Body of pancreas (tissue), 4 donors: Measurements from ENCODE around the gene SYNGR4. TPM values are rescaled to one million over a fixed set of nuclear protein-coding genes. Genes with fewer than 3 reads are reported as not detected.

Experiments
- ATAC-seq: fragments of 150-250 bp; one replicate; pipeline ENCODE4 v1.9.1; 2016
- DNase-seq, 4 donors: peaks; one replicate each; pipeline ENCODE4 v3.0.0-alpha.2; 2019
- H3K27ac ChIP-seq, 4 donors: fragments of 200-600 bp; sonication (generic); 1 replicate in 3 of 4; 2 replicates in 1 of 4; pipeline versions ENCODE4 v1.5.1 to v1.6.1; 2016 to 2019; ENCODE audit warnings: mild to moderate bottlenecking in 1 of 4, mixed read lengths in 1 of 4, moderate library complexity in 1 of 4
- H3K27me3 ChIP-seq, 2 donors: fragments of 200-600 bp; sonication (generic); one replicate each; pipeline ENCODE4 v1.6.0; 2016; ENCODE audit warnings: mild to moderate bottlenecking in 1 of 2
- H3K36me3 ChIP-seq, 2 donors: fragments of 200-600 bp; sonication (generic); replicated peaks in 1 of 2; 2 replicates each; pipeline ENCODE4 v1.5.1; 2016; ENCODE audit warnings: low read depth in 2 of 2; ENCODE audit not compliant: insufficient read depth in 1 of 2
- H3K4me1 ChIP-seq: fragments of 200-600 bp; sonication (generic); one replicate; pipeline ENCODE4 v1.6.0; 2016
- H3K4me3 ChIP-seq, 2 donors: fragments of 200-600 bp; sonication (generic); 1 replicate in 1 of 2; 2 replicates in 1 of 2; pipeline ENCODE4 v1.5.1; 2016 to 2019
- H3K9me3 ChIP-seq, 3 donors: fragments of 200-600 bp; sonication (generic); 1 replicate in 2 of 3; 2 replicates in 1 of 3; pipeline ENCODE4 v1.5.1; 2016
- CTCF ChIP-seq, 7 experiments: fragments of 450-650 bp in 4 of 7; fragments of 200-600 bp in 3 of 7; sonication (generic) in 3 of 7; IDR thresholded peaks; one replicate each; pipeline ENCODE4 v1.5.1; 2016 to 2019; ENCODE audit warnings: antibody characterized with exemption in 7 of 7
- POLR2A ChIP-seq, 3 donors: fragments of 450-650 bp; IDR thresholded peaks; one replicate each; pipeline ENCODE4 v1.6.1; 2016; ENCODE audit warnings: antibody characterized with exemption in 3 of 3, mild to moderate bottlenecking in 2 of 3
- WGBS, 2 donors: methylation state at CpG; one replicate each; pipeline ENCODE4 v1.1.5; 2017; 5-methylcytosine and 5-hydroxymethylcytosine counted together
- intact Hi-C: fragments of 100-400 bp; cut with DNase I; formaldehyde crosslinking; loops from one replicate; pipeline ENCODE4 v1.15.1; 2023
- total RNA-seq, 2 donors: library from RNA; depleted of rRNA; stranded (reverse); fragments of >200 nt; gene quantifications; one replicate each; pipeline ENCODE4 v1.1.0, GENCODE V29; 2016

SYNGR4 gene
- total RNA-seq, 2 donors from 2014 or later = 0.78 TPM; not detected in 1

DNA sequence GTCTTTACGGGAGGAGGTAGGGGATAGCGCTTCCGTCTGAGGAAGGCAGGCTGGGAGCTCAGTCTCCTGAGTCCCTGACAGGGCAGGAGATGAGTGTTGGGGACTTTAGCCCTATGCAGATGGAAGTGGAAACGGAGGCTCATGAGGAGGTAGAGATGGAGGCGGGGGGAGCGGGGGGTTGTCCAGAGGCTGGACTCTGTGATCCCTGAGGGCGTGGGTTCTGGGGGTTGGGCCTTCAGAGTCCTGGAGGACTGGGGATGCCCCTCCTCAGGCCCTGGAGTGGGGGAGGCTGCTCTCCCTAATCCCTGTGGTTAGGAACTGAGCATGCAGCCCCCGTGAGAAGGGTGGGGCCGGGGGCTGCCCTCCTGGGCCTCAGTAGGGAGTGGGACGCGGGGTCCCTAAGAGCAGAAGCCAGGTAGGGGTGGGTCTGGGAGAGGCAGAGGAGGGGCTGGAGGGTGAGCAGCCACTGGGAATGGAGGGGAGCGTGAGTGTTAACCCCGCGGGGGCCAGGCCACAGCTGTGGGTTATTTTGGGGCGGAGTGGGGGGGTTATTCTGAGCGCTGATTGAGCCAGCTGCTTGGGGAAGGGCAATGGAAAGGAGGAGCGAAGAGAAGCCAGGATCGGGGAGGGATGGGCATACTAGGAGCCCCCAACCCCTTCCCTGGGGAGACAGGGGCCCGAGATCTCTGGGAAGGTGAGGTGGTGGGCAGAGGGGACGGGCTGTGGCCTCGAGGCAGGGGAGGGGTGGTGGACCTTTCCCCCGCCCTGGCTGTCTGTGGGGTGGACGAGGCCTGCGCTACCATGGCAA lies 32.1 kb downstream of the SYNGR4 start:
- Histone ChIP-seq H3K36me3 (no peaks in the 10 kb centered on the region), H3K4me3 (no peak overlapping the region), H3K27me3 (peaks cover 0 to 42% of the 10 kb centered on the region in 2 donors), H3K4me1 (peaks cover 23% of the 10 kb centered on the region), H3K27ac (no peak overlapping the region), H3K9me3 (no peaks in the 10 kb centered on the region)
- intact Hi-C loops = no loop called here
- 52 to 53% methylated on average over 22 to 24 of the region's 24 CpGs for WGBS, 2 donors
- no peak for TF ChIP-seq POLR2A (IDR thresholded peaks at IDR 0.05)
- TF ChIP-seq CTCF (IDR thresholded peaks at IDR 0.05) = no peak
- no peak for DNase-seq
- ATAC-seq = no peak

GRCh38 chr19:48396824-48397176 lies 32.6 kb downstream of the SYNGR4 start:
- H3K27me3 ChIP-seq = peaks cover 0 to 42% of the 10 kb centered on the region in 2 donors
- DNase-seq (no peak), ATAC-seq (no peak)
- intact Hi-C loops = no loop called here
- 40 to 42% methylated on average over 2 of the region's 2 CpGs for WGBS, 2 donors
- H3K4me3 ChIP-seq = no peak overlapping the region
- peaks cover 19% of the 10 kb centered on the region for H3K4me1 ChIP-seq
- H3K36me3 ChIP-seq = no peaks in the 10 kb centered on the region
- H3K9me3 ChIP-seq = no peaks in the 10 kb centered on the region
- TF ChIP-seq POLR2A (IDR thresholded peaks at IDR 0.05) = no peak
- TF ChIP-seq CTCF (IDR thresholded peaks at IDR 0.05) = no peak
- no peak overlapping the region for H3K27ac ChIP-seq

DNA sequence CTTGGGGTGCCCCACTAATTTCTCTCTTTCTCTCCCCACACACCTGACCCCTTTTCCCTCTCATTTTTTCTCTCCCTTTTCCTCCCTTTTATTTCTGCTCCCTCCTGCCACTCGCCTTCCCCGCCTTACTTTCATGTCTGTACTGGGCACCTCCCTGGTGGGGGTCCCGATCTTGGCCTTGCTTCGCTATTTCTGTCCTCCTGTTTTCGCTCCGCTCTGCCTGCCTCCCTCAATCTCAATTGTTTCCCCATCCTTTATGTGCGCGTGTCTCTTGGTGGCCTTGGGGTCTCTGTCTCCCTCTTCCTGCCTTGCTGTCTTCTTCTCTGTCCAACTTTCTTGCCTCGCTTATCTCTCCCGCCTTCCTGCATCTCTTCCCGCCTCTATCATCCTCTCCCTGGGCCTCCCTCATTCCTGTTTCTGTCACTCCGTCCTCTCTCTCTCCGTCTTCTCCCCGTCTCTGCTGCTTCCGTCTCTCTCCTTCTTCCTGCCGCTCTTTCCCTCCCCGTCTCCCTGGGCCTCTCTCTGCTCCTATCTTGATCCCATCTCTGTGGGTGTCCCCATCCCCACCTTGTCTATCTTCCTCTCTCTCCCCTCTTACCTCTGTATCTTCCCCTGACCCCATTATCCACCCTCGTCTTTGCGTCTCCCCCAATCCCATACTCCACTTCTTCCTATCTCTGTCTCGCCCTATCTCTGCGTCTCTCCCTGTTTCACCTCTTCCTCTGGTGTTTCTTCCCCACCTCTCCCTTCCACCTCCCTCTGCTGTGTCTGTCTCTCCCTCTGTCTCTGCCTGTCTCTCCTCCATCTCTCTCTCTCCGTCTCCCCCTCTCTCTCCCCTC lies 33.3 kb downstream of the SYNGR4 start:
- ATAC-seq (no peak), DNase-seq (no peak)
- intact Hi-C loops = no loop called here
- no peaks in the 10 kb centered on the region for H3K9me3 ChIP-seq
- no peak overlapping the region for H3K4me3 ChIP-seq
- WGBS, 2 donors = 49 to 58% methylated on average over 22 of the region's 22 CpGs
- TF ChIP-seq CTCF (IDR thresholded peaks at IDR 0.05) = no peak
- no peak for TF ChIP-seq POLR2A (IDR thresholded peaks at IDR 0.05)
- no peaks in the 10 kb centered on the region for H3K36me3 ChIP-seq
- H3K27me3 ChIP-seq = peaks cover 0 to 42% of the 10 kb centered on the region in 2 donors
- peaks cover 19% of the 10 kb centered on the region for H3K4me1 ChIP-seq
- H3K27ac ChIP-seq = no peak overlapping the region

DNA sequence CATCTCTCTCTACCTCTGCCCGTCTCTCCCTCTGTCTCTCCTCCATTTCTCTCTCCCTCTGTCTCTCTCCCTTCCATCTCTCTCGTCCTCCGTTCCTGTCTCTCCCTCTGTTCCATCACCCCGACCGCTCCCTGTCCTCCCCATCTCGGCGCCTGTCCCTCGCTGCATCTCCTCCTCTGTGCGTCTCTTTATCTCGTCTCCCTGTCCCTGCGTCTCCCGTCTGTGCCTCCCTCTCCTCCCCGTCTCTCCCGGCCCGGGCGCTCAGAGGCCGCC lies 33.9 kb downstream of the SYNGR4 start:
- DNase-seq (no peak), ATAC-seq (no peak)
- intact Hi-C loops = no loop called here
- peaks cover 0 to 40% of the 10 kb centered on the region in 2 donors for H3K27me3 ChIP-seq
- no peak overlapping the region for H3K27ac ChIP-seq
- TF ChIP-seq POLR2A (IDR thresholded peaks at IDR 0.05) (no peak), CTCF (IDR thresholded peaks at IDR 0.05) (no peak)
- no peaks in the 10 kb centered on the region for H3K36me3 ChIP-seq
- no peak overlapping the region for H3K4me3 ChIP-seq
- no peaks in the 10 kb centered on the region for H3K9me3 ChIP-seq
- H3K4me1 ChIP-seq = peaks cover 19% of the 10 kb centered on the region
- WGBS, 2 donors = 4 to 8% methylated on average over 12 to 17 of the region's 17 CpGs
